ENCODE data around the gene ADSL.

GRCh38 chr22:40341604-40342003, 4.7 kb upstream of the ADSL start:
- TF ChIP-seq CTCF (IDR thresholded peaks at IDR 0.05; ENCODE audit: low read depth, low read length), result no peak
- TF ChIP-seq EZH2phosphoT487 (IDR thresholded peaks at IDR 0.05; ENCODE audit: low read depth), result no peak
